Omental fat pad (tissue), 4 donors: ENCODE measurements around the gene SERPINA10. TPM values are rescaled to one million over a fixed set of nuclear protein-coding genes. Genes with fewer than 3 reads are reported as not detected.

ENCODE experiments used
- ATAC-seq: fragments of 150-250 bp; one replicate; pipeline ENCODE4 v1.9.1; 2016; ENCODE audit warnings: mild to moderate bottlenecking, moderate library complexity; ENCODE audit not compliant: low FRiP score
- DNase-seq: peaks from one replicate; pipeline ENCODE4 v3.0.0-alpha.2; 2019; ENCODE audit warnings: low spot score
- CTCF ChIP-seq, 3 donors: fragments of 450-650 bp; IDR thresholded peaks; one replicate each; pipeline ENCODE4 v1.5.1; 2016 to 2017; ENCODE audit warnings: antibody characterized with exemption in 3 of 3, mild to moderate bottlenecking in 3 of 3, moderate library complexity in 2 of 3
- total RNA-seq, 4 donors: library from RNA; depleted of rRNA; stranded (reverse); fragments of >200 nt; gene quantifications; one replicate each; pipeline ENCODE4 v1.1.0, GENCODE V29; 2016

The SERPINA10 gene
- total RNA-seq, 4 donors from 2014 or later, result not detected

GRCh38 chr14:94293578-94293924 is 483 bp upstream of the SERPINA10 start:
- no peak for TF ChIP-seq CTCF (IDR thresholded peaks at IDR 0.05)
- DNase-seq (no peak), ATAC-seq (no peak)

GRCh38 chr14:94292526-94292871 is 569 bp downstream of the SERPINA10 start:
- no peak for TF ChIP-seq CTCF (IDR thresholded peaks at IDR 0.05)
- ATAC-seq (no peak), DNase-seq (no peak)

- TF ChIP-seq CTCF (IDR thresholded peaks at IDR 0.05), result no peak
- DNase-seq (no peak), ATAC-seq (no peak)
Measured at GRCh38 chr14:94291906-94292525, 1.1 kb downstream of the SERPINA10 start.

GRCh38 chr14:94291159-94291905 is 1.7 kb downstream of the SERPINA10 start:
- TF ChIP-seq CTCF (IDR thresholded peaks at IDR 0.05), result no peak
- DNase-seq (no peak), ATAC-seq (no peak)

GRCh38 chr14:94290197-94290596 is 2.9 kb downstream of the SERPINA10 start:
- no peak for ATAC-seq
- no peak for TF ChIP-seq CTCF (IDR thresholded peaks at IDR 0.05)
- no peak for DNase-seq

GRCh38 chr14:94288610-94289465 is 4.2 kb downstream of the SERPINA10 start:
- no peak for DNase-seq
- no peak for TF ChIP-seq CTCF (IDR thresholded peaks at IDR 0.05)
- no peak for ATAC-seq
